ENCODE measurements around the gene AVEN.

DNA sequence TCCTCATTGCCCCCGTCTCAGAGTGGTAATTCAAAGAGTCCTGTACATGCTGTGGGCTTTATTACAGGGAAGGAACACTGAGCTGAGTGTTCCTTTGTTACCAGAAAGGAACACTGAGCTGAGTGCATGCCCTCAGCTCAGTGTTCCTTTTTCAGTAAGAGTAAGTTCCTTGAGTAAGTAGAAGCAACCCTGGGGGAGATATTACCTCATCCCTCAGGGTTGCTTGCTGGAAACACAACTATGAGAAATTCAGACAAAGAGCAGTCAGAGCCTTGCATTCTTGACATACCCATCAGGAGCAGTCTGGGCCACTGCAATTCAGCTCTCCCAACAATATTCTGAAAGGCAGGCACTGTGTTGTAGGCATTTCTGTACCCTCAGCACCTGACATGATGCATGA lies 53.7 kb downstream of the AVEN start:
- TF ChIP-seq, protein P1, sequence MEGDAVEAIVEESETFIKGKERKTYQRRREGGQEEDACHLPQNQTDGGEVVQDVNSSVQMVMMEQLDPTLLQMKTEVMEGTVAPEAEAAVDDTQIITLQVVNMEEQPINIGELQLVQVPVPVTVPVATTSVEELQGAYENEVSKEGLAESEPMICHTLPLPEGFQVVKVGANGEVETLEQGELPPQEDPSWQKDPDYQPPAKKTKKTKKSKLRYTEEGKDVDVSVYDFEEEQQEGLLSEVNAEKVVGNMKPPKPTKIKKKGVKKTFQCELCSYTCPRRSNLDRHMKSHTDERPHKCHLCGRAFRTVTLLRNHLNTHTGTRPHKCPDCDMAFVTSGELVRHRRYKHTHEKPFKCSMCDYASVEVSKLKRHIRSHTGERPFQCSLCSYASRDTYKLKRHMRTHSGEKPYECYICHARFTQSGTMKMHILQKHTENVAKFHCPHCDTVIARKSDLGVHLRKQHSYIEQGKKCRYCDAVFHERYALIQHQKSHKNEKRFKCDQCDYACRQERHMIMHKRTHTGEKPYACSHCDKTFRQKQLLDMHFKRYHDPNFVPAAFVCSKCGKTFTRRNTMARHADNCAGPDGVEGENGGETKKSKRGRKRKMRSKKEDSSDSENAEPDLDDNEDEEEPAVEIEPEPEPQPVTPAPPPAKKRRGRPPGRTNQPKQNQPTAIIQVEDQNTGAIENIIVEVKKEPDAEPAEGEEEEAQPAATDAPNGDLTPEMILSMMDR (IDR thresholded peaks at IDR 0.05): no peak
- TF ChIP-seq POLR2AphosphoS5 (IDR thresholded peaks at IDR 0.05): no peak
